Stimulated activated CD4-positive, alpha-beta T cell treated with anti-CD3 and anti-CD28 coated beads, TNF-alpha, amount 100 ng/mL, for 24 hours (primary cell): Measurements from ENCODE around the gene ATRNL1.
A peak's percentile ranks its signal among the peaks of the same experiment; 100 is the strongest.
"Not testable (repeated sequence)": the region's sequence is repeated elsewhere in the genome, so short reads cannot be mapped to it uniquely, and the experiment has no call there.

Experiments
- DNase-seq, 3 experiments: peaks; one replicate each; pipeline ENCODE4 v3.0.0-alpha.2; 2020; ENCODE audit warnings: low read depth in 3 of 3

Gene ATRNL1

DNA sequence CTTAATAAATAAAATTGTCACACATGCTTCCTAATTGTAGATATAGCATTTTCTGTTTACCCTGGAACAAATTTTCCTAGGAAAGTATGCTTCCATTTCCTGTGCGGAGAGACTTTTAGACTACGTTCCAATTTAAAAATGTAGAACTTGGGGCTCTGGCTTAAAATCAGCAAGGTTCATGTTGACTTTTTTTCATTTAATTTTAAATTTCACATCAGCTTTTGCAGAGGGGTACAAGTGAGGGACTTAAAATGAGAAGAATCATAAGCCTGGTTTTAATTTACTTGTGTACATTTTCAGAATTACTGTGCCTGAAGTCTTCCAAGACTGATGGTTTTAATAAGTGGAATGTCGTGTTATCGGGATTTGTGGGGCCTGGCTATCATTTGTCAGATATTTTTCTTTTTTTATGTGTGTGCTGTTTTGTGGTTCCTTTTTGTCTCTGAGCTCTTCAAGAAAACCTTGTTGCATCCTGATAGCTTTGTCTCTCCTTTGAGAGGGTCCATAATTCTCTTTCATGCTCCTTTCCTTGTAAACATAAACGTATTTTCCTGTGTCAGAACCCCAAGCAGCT, 8.8 kb upstream of the ATRNL1 start:
- no peak for DNase-seq

DNA sequence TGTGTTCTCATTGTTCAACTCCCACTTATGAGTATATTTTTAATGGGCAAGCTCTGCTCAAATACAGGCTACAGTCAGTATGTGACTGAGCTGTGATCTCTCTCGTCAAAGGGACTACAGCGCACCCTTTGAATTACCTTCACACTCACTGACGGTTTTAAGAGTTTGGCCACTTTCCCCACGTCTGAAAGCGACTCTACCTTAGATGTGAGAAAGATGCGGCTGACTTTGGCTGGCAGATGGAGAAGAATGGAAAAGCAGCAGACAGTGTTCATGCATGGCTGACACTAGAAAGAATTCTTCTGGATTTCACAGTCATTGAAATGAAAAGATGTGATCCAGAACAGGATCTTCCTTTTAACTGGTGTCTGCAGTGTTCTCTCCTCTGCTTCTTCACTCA, 2.0 kb upstream of the ATRNL1 start:
- no peak for DNase-seq

DNA sequence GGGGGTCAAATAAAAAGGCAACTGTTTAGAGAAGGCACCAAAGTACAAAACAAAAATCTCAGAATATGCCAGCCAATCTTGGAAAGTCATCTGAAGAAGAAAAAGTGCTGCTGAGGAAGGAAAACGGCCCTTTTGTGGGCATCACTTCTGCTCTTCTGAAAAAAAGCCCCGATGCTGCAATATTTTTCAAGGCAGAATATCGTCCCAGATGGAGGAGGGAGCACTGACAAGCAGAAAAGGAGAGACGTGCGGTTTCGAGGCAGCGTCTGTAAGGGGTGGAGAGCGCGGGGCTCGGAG, 959 bp upstream of the ATRNL1 start:
- DNase-seq: no peak

DNA sequence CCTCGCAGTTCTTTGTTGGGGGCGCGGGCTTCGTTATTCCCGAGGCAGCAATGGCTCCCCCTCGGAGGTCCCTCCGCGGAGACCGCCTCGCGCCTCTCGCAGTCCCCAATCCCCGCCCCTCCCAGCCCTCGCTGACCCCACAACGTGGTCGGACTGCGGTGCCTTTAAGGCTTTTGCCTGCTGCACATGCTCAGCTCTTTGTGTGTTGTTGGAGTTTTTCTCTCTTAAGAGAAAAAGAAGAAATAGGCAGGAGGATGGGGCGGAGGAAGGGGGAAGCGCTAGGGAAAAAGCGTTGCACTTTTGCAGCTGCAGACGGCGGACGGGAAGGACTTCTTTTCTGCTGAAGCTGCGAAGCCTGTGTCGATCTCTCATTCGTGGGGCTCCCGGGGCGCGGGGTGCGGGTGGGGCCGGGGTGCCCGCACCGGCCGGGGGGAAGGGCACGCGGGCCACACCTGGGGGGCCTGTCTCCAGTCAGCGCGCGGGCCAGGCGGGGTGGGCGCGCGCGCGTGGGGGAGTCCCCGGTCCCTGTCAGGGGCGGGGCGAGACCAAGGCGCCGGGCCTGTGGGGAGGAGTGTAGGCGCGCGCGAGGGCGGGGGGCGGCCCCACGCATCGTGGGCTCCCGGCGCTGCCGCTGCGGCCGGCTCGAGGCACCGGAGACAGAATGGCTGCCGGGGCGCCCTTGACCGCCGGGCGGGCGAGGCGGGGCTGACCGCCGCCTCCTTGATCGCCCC, 445 bp upstream of the ATRNL1 start:
- peak in 1 of 3 experiments; percentile 16 for DNase-seq

DNA sequence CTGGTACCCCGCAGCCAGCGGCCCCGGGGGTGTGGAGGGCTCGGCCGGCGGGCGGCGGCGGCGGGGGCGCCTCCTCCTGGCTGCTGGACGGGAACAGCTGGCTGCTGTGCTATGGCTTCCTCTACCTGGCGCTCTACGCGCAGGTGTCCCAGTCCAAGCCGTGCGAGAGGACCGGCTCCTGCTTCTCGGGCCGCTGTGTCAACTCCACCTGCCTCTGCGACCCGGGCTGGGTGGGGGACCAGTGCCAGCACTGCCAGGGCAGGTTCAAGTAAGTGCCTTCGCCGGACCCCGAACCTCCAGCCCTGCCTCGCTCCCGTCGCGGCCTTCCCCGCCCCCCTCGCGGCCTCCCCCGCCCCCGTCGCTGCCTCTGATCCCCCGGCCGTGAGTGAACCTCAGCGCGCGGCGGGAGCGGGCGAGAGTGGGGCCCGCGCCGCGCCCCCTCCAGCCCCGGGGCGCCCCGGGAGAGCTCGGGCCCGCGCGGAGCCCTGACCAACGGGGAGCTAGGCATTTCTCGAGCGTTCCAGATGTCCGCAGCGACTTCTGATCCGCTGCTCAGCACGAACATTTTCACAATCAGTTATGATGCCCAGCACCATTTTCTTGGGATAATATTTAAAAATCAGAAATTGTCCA, 727 bp downstream of the ATRNL1 start:
- peak in 1 of 3 experiments; percentile 4 for DNase-seq

DNA sequence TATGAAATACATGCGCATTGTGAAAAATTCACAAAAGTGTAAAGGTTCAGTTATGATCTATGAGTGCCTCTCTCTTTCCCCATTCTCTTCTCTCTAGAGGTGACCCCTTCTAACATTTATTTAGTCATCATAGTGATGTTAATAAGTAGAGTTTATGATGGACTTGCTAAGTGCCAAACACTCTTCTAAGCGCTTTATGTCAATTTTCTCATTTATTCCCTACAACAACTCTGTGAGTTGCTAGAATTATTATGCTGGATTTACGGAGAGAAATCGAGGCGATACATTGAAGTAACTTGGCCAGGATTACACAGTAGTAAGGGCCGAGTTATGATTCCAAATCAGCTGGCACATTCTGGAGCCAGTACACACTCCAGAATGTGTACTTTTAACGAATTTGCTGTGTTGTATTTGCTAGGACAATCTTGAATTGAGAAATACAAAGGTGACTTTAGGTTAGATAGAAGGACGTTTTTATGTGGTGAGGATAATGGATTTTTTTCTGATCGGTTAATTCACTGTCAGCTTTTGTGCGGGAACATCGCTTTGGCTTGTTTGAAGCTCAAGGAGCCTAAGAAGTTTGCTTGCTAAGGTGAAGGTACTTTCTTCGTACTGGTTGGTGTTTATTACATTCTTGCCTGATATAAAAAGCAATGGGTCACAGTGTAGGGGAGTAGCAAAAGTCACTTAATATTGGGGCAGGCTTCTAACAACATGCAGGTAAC, 1.4 kb downstream of the ATRNL1 start:
- DNase-seq: no peak

DNA sequence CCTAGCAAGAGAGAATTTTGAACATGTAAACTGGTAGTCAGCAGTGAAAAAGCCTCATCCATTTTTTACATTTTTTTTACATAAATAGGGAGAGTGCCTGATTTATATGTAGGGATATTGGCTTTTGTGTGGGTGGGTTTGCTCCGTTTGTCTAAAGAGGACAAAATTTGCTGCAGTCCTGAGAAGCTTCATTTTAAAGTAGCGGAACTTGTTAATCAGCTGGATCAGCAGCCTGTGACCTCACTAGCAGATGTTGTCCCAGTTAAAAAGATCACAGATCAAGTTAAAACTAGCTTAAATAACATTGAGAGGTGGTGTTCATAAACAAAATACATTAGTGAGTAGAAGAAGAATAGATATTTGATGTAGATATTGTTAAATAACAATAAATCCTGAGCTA, 2.6 kb downstream of the ATRNL1 start:
- no peak for DNase-seq

DNA sequence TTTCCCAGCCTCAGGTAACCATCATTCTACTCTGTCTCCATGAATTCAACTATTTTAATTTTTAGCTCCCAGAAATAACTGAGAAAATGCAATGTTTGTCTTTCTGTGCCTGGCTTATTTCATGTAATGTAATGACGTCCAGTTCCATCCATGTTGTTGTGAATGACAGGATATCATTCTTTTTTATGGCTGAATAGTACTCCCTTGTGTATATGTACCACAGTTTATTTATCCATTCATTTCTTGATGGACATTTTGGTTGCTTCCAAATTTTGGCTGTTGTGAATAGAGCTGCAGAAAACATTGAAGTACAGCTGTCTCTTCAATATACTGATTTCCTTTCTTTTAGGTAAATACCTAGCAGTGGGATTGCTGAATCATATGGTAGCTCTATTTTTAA, 10.5 kb downstream of the ATRNL1 start:
- DNase-seq: no peak

DNA sequence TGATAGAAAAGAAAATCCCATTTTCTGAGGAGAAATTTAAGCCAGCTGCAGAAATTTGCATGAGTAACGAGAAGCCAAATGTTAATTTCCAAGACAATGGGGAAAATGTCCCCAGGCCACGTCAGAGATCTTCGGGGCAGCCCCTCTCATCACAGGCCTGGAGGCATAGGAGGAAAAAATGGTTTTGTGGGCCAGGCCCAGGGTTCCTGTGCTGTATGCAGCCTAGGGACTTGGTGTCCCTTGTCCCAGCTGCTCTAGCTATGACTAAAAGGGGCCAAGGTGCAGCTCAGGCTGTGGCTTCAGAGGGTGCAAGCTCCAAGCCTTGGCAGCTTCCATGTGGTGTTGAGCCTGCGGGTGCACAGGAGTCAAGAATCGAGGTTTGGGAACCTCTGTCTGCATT, 12.2 kb downstream of the ATRNL1 start:
- not testable (repeated sequence) for DNase-seq

DNA sequence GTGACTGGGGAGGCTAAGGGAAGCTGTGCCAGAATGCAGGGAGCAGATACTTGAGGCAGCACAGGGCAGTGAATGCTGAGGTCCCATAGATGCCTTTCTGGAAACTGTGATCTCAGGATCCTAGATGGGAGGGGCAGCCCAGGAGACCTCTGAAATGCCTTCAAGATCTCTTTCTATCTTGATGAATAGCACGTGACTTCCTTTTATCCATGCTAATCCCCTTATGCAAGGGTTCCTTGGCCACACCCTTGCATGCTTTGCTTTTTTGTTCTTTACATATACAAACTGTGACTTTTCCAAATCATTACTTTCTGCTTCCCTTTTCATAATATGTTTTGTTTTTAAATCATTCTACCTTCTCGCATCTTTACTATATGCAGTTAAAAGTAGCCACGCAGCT, 14.7 kb downstream of the ATRNL1 start:
- DNase-seq: no peak

DNA sequence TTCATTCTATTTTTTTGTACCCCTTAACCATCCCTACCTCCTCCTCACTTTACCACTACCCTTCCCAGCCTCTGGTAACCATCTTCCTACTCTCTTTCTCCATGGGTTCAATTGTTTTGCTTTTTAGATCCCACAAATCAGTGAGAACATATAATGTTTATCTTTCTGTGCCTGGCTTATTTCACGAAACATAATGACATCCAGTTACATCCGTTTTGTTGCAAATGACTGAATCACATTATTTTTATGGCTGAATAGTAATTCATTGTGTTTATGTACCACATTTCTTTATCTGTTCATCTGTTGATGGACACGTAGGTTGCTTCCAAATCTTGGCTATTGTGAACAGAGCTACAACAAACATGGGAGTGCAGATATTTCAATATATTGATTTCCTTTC, 24.1 kb downstream of the ATRNL1 start:
- no peak for DNase-seq

DNA sequence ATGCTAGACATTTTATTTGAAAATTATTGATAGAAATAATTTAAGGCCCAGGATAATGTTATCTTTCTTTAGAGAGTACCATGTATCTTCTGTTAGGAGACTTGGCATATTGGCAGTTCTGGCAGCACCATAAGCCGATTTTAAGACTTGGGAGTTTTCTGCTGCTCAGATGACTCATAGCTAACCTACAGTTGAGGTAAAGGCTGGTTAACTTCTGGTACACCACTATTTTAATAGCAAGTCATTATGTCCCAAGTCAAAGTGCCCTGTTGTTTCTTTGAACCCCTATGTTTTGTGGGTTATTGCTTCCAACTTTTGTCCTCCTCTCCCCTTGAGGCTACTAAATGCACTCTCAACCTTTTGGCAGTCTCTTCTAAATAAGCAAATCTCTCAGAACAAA, 25.2 kb downstream of the ATRNL1 start:
- no peak for DNase-seq

DNA sequence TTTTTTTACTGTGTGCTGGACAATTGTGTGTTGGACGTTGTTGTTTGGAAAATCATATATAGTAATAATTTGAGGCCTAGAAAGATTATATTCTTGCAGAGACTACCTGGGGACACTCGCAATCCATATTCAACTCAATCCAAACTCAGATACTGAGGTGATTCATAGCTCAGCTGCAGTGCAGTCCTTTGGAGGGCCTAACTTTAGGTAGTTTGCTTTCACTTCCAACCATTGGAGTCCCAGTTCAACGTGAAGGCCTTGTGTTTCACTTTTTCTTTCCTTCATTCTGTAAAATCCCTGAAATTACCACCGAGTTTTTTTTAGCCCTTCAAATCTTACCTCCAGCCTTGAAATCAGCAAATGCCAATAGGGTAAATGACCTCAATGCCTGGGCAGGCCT, 32.3 kb downstream of the ATRNL1 start:
- DNase-seq: no peak

DNA sequence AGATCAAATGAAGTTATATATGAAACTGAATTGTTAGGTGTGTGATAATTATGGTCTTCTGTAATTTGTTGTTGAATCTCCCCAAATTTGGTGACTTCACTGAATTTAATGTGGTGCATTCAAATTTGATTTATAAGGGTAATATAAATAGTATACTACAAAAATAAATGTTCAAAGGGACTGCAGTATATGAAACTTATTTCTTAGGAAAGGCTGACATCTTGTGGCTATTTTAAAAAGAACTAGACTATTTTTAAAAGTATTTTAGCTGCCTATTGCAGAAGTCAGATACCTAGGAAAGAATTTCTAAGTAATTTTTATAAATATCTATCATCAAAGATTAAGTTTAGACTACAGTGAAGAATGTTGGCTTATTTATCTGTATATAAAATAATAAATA, 36.6 kb downstream of the ATRNL1 start:
- DNase-seq: no peak

DNA sequence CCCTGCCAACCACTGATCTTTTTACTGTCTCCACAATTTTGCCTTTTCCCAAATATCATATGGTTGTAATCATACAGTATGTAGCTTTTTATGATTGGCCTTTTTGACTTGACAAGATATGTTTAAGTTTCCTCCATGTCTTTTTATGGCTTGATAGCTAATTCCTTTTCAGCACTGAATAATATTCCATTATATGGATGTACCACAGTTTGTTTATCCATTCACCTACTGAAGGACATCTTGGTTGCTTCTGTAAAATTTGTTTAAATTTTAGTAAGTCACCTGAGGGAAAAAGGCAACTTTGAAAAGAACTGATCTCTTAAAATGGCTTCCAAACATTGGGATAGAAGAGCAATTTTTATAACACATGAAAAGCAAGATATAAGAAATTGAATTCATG, 43.5 kb downstream of the ATRNL1 start:
- DNase-seq: no peak

DNA sequence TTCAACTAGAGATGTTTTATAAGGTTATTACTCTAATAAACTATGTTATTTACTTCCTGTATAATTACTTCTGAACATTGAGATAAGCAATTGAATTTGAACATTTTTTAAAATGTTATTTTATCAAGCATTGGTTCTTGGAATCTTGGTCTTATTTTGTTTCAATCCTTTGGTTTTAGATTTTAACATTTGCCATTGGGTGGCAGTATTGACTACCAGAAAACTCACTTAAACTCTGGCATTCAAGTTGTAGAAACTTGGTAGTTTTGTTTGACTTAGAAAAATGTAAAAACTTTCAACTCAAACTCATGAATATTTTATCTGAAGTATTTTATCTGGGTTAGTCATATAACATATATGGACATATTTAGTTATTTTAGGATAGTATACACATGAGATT, 48.1 kb downstream of the ATRNL1 start:
- DNase-seq: no peak

DNA sequence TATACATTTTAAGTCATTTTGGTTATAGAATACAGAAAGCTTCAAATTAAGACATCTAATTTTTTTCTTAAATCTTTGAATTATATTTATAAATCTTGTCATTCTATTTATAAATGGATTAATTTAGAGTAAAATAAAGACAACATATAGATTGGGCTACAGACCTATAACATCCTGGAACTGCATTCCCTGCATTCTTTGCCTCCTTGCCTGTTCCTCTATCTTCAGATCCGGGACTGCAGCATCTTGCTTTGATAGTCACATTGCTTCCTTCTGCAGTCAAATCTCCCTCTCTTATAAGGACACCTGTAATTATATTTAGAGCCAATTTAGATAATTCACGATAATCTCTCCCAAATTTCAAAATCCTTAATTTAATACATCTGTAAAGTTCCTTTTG, 64.2 kb downstream of the ATRNL1 start:
- no peak for DNase-seq

DNA sequence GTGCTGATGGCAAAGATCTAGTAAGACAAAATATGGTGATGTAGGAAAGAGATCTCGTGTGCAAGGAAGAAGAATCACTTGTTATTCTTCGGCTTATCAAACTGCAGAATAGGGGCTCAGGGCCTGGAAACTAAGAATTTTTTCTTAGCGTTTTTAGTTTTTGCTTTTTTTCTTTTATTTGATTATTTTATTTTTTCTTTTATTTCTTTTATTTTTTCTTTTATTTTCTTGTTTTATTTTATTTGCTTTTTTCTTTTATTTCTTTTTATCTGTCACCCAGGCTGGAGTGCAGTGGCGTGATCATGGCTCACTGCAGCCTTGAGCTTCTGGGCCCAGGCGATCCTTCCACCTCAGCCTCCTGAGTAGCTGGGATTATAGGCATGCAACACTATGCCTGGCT, 70.0 kb downstream of the ATRNL1 start:
- DNase-seq: no peak

DNA sequence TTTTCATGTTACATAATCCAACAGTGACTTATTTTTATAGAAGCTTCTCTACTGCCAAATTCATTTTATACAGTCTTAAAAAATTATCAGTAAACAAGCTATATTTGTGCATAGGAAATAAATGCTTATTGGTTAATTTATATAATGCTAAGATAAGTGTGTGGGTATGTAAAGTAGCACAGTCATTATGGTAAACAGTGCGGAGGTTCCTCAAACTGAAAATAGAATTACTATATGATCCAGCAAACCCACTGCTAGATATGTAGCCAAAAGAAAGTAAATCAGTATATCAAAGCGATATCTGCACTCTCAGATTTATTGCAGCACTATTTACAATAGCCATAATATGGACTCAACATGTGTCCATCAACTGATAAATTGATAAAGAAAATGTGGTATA, 71.1 kb downstream of the ATRNL1 start:
- no peak for DNase-seq

DNA sequence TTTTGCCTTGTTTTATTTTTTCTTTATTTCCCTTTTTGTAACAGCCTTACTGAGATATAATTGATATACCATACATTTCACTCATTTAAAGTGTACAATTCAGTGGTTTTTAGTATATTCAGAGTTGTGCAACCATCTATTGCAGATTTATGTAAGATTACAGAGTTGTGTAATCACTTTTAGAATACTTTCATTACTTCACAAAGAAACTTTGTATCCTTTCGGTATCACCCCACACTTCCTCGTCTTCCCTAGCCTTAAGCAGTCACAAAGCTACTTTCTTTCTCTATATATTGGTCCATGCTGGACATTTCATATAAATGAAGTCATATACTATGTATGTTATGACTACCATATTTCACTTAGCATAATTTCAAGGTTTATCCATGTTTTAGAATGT, 74.6 kb downstream of the ATRNL1 start:
- DNase-seq: no peak

DNA sequence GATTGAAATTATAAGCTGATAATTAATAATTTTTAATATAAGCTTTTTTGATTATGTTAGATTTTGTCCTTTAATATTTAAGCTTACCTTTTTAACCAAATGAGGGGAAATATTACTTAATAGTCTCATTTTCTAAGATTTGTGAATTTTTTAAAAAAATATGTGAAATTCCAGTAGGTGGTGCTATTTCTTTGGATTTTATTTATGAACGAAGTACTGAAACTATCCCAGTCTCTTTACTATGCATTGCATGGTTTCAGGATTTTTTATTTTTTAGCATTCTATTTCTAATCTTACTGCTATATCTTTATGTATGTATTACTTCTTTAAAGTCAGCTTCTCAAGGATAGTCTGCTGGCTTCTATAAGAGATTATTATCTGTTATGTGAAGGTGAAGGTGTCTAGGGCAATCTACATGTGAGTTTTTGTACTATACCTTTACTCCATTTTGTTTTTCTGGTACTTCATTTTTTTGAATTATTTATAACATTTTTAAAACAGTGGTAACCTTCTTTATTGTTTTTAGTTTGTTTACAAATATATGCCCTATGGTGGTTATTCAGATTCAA, 78.3 kb downstream of the ATRNL1 start:
- no peak for DNase-seq

DNA sequence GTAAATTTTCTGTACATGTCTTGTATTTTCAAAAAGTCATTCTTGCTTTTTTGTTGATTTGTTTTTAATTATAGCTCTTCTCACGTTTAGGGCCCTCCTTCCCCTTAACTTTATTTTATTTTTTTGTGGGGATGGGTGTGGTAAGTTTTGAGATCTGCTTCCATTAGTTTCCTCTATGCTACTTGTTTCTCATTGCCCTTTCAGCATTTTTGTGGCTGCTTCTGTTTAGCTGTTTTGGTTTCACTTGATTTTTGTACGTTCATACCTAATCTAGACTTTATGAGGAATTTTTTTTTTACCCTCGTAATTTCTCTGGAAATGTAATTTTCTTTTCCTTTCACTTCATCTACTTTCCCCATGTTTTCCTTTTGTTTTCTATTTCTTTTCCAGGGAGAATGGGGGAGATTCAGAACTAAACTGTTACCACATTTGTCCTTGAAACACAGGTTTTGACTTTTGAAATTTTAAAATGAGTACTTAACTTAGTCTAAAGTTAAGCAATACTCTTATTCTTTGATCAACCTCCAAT, 80.8 kb downstream of the ATRNL1 start:
- no peak for DNase-seq
